HL-60 (cell line): Measurements from ENCODE around the gene NUP62.

Source experiments
- GABPA ChIP-seq: IDR thresholded peaks from 2 replicates; pipeline ENCODE4 v1.6.1; 2012; ENCODE audit warnings: low read depth
- POLR2AphosphoS5 ChIP-seq: IDR thresholded peaks from 2 replicates; pipeline ENCODE4 v1.6.1; 2012; ENCODE audit warnings: low read depth
- TF ChIP-seq, protein P1 (sequence below): IDR thresholded peaks from one replicate; pipeline ENCODE4 v1.5.1; 2011; ENCODE audit warnings: low read length, control low read depth, inconsistent platforms; ENCODE audit not compliant: insufficient read depth
- TF ChIP-seq, protein P2 (sequence below): IDR thresholded peaks from 2 replicates; pipeline ENCODE4 v1.6.1; 2012; ENCODE audit warnings: low read depth; ENCODE audit not compliant: insufficient replicate concordance

DNA sequence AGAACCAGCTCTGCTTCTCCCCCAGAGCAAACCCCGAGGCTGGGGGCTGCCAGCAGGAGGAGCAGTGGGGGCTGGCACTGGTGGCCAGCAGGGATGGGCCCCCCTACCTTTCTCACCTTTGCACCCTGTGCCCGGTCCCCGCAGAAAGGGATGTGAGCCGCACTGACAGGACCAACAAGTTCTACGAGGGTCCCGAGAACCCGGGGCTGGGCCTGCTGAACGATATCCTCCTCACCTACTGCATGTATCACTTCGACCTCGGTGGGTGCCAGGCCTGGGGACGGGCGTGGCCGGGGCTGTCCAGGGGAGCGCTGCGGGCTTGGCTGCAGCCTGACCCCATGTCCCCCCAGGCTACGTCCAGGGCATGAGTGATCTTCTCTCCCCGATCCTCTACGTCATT, 45.2 kb downstream of the NUP62 start:
- TF ChIP-seq, protein P1, sequence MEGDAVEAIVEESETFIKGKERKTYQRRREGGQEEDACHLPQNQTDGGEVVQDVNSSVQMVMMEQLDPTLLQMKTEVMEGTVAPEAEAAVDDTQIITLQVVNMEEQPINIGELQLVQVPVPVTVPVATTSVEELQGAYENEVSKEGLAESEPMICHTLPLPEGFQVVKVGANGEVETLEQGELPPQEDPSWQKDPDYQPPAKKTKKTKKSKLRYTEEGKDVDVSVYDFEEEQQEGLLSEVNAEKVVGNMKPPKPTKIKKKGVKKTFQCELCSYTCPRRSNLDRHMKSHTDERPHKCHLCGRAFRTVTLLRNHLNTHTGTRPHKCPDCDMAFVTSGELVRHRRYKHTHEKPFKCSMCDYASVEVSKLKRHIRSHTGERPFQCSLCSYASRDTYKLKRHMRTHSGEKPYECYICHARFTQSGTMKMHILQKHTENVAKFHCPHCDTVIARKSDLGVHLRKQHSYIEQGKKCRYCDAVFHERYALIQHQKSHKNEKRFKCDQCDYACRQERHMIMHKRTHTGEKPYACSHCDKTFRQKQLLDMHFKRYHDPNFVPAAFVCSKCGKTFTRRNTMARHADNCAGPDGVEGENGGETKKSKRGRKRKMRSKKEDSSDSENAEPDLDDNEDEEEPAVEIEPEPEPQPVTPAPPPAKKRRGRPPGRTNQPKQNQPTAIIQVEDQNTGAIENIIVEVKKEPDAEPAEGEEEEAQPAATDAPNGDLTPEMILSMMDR, result no peak
- TF ChIP-seq GABPA (no peak), POLR2AphosphoS5 (no peak)
- TF ChIP-seq, protein P2, sequence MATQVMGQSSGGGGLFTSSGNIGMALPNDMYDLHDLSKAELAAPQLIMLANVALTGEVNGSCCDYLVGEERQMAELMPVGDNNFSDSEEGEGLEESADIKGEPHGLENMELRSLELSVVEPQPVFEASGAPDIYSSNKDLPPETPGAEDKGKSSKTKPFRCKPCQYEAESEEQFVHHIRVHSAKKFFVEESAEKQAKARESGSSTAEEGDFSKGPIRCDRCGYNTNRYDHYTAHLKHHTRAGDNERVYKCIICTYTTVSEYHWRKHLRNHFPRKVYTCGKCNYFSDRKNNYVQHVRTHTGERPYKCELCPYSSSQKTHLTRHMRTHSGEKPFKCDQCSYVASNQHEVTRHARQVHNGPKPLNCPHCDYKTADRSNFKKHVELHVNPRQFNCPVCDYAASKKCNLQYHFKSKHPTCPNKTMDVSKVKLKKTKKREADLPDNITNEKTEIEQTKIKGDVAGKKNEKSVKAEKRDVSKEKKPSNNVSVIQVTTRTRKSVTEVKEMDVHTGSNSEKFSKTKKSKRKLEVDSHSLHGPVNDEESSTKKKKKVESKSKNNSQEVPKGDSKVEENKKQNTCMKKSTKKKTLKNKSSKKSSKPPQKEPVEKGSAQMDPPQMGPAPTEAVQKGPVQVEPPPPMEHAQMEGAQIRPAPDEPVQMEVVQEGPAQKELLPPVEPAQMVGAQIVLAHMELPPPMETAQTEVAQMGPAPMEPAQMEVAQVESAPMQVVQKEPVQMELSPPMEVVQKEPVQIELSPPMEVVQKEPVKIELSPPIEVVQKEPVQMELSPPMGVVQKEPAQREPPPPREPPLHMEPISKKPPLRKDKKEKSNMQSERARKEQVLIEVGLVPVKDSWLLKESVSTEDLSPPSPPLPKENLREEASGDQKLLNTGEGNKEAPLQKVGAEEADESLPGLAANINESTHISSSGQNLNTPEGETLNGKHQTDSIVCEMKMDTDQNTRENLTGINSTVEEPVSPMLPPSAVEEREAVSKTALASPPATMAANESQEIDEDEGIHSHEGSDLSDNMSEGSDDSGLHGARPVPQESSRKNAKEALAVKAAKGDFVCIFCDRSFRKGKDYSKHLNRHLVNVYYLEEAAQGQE, result no peak
